ENCODE data around the gene PROK1.

Gene PROK1

GRCh38 chr1:110488161-110488560 lies 37.2 kb downstream of the PROK1 start:
- no peak for TF ChIP-seq CTCF (IDR thresholded peaks at IDR 0.05; ENCODE audit: insufficient read depth, low read length, poor library complexity, severe bottlenecking)
- no peaks in the 10 kb centered on the region for H3K36me3 ChIP-seq (ENCODE audit: control insufficient read depth, insufficient read depth, low read length)
- no peak overlapping the region for H3K4me3 ChIP-seq (replicated peaks; ENCODE audit: low read depth, low read length)
- H3K27me3 ChIP-seq (replicated peaks; ENCODE audit: control insufficient read depth, insufficient read depth, low read length) = peaks cover 1% of the 10 kb centered on the region; the same call in 1 of the 2 replicates
- DNase-seq (ENCODE audit: extremely low read depth, insufficient read length) = no peak

- H3K36me3 ChIP-seq (ENCODE audit: control insufficient read depth, insufficient read depth, low read length) = no peaks in the 10 kb centered on the region
- TF ChIP-seq CTCF (IDR thresholded peaks at IDR 0.05; ENCODE audit: insufficient read depth, low read length, poor library complexity, severe bottlenecking) = no peak
- no peak for DNase-seq (ENCODE audit: extremely low read depth, insufficient read length)
- peaks cover 1% of the 10 kb centered on the region; the same call in 1 of the 2 replicates for H3K27me3 ChIP-seq (replicated peaks; ENCODE audit: control insufficient read depth, insufficient read depth, low read length)
- no peak overlapping the region for H3K4me3 ChIP-seq (replicated peaks; ENCODE audit: low read depth, low read length)
Measured at GRCh38 chr1:110488867-110489266, 37.9 kb downstream of the PROK1 start.

- no peaks in the 10 kb centered on the region for H3K36me3 ChIP-seq (ENCODE audit: control insufficient read depth, insufficient read depth, low read length)
- no peak overlapping the region for H3K4me3 ChIP-seq (replicated peaks; ENCODE audit: low read depth, low read length)
- peaks cover 1% of the 10 kb centered on the region; the same call in 1 of the 2 replicates for H3K27me3 ChIP-seq (replicated peaks; ENCODE audit: control insufficient read depth, insufficient read depth, low read length)
- DNase-seq (ENCODE audit: extremely low read depth, insufficient read length) = no peak
- TF ChIP-seq CTCF (IDR thresholded peaks at IDR 0.05; ENCODE audit: insufficient read depth, low read length, poor library complexity, severe bottlenecking) = no peak
Measured at GRCh38 chr1:110489406-110489805, 38.5 kb downstream of the PROK1 start.

GRCh38 chr1:110489973-110490542 lies 39.1 kb downstream of the PROK1 start:
- no peak for DNase-seq (ENCODE audit: extremely low read depth, insufficient read length)
- Histone ChIP-seq H3K27me3 (replicated peaks; ENCODE audit: control insufficient read depth, insufficient read depth, low read length) (no peaks in the 10 kb centered on the region; the same call in 1 of the 2 replicates), H3K36me3 (ENCODE audit: control insufficient read depth, insufficient read depth, low read length) (no peaks in the 10 kb centered on the region), H3K4me3 (replicated peaks; ENCODE audit: low read depth, low read length) (no peak overlapping the region)
- TF ChIP-seq CTCF (IDR thresholded peaks at IDR 0.05; ENCODE audit: insufficient read depth, low read length, poor library complexity, severe bottlenecking) = no peak

GRCh38 chr1:110490791-110491451 lies 40.0 kb downstream of the PROK1 start:
- no peak for DNase-seq (ENCODE audit: extremely low read depth, insufficient read length)
- no peak overlapping the region for H3K4me3 ChIP-seq (replicated peaks; ENCODE audit: low read depth, low read length)
- no peak for TF ChIP-seq CTCF (IDR thresholded peaks at IDR 0.05; ENCODE audit: insufficient read depth, low read length, poor library complexity, severe bottlenecking)
- no peaks in the 10 kb centered on the region; the same call in 1 of the 2 replicates for H3K27me3 ChIP-seq (replicated peaks; ENCODE audit: control insufficient read depth, insufficient read depth, low read length)
- H3K36me3 ChIP-seq (ENCODE audit: control insufficient read depth, insufficient read depth, low read length) = no peaks in the 10 kb centered on the region
